HG02763 (cell line): ENCODE data around the gene ZNF513.
"Not testable (repeated sequence)": the region's sequence is repeated elsewhere in the genome, so short reads cannot be mapped to it uniquely, and the experiment has no call there.

Source experiments
- ATAC-seq: cut with Tn5 transposase; IDR thresholded peaks from one replicate; pipeline ENCODE4 v1.9.1; 2021; ENCODE audit warnings: mild to moderate bottlenecking, moderate library complexity; ENCODE audit not compliant: unreplicated experiment

The ZNF513 gene, protein sequence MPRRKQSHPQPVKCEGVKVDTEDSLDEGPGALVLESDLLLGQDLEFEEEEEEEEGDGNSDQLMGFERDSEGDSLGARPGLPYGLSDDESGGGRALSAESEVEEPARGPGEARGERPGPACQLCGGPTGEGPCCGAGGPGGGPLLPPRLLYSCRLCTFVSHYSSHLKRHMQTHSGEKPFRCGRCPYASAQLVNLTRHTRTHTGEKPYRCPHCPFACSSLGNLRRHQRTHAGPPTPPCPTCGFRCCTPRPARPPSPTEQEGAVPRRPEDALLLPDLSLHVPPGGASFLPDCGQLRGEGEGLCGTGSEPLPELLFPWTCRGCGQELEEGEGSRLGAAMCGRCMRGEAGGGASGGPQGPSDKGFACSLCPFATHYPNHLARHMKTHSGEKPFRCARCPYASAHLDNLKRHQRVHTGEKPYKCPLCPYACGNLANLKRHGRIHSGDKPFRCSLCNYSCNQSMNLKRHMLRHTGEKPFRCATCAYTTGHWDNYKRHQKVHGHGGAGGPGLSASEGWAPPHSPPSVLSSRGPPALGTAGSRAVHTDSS

DNA sequence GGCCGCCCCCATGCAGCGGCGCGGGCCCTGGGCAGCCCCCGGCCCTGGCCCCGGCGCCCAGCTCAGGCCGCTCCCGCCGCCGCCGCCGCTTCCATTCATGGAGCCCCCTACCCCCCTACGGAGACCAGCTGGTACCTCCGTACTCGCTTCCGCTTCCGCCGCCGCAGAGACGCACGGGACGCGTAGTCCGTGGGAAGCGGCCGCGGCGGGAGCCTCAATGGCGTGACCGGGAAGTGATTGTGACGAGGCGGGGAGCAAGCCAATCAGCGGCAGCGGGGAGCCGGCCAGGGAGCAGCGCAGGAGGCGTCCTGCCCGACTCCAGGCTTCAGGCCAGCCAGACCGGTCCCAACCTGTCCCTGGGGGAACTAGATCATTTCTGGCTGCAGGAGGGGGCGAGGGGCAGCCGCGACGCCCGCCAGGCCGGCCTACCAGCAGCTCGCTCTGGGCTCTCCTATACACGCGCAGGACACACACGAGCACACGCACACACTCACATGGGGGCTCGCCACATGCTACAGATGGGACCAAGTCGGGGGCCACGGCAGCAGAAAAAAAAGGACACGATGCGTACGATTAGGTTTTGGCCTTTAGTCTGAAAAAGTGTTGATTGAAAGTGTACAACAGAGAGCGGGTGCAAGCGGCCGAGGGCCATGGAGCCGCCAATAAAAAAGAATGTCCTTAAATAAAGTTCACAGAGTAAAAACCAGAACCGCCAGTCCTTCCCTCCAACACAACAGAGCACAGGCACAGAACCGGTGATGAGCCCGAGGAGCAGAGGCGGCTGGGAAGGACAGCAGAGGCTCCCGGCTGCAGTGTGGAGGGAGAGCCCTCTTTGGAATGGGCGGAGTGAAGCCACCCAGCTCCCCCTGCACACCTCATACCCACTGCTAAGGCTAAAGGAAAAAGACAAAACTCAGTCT, at the start of gene ZNF513:
Gene ZNF513 (minus strand): TSS at position 109 of the 920 bp plus-strand sequence. CDS start 208 bp downstream, outside the sequence.
- peak; percentile 86 for ATAC-seq

DNA sequence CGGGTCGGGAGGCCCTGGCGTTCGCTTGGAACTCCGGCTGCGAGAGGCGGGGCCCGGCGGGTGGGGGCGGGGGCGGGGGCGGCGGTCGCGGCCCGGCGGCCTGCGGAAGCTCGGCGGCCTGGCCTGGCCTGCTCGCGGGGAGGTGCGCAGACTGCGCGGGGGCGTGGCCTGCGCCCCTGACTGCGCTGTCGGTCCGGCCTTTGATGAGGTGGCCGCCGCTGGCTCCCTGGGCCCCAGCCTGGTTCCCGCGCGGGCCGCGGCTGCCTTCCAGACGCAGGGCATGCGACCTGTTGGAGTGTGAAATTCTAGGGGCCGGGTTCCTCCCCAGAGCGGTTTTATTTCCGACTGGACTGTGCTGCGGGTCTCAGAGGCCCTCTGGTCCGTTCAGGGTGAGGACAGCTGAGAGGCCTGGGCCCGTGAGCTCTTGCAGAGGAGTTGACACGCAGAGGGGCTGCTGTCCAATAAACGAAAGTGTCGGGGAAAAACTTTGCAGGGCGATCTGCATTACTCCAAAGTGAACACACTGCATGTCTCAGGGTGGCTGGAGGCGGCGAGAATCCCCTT, 48.5 kb upstream of the ZNF513 start:
- peak; percentile 67 for ATAC-seq

DNA sequence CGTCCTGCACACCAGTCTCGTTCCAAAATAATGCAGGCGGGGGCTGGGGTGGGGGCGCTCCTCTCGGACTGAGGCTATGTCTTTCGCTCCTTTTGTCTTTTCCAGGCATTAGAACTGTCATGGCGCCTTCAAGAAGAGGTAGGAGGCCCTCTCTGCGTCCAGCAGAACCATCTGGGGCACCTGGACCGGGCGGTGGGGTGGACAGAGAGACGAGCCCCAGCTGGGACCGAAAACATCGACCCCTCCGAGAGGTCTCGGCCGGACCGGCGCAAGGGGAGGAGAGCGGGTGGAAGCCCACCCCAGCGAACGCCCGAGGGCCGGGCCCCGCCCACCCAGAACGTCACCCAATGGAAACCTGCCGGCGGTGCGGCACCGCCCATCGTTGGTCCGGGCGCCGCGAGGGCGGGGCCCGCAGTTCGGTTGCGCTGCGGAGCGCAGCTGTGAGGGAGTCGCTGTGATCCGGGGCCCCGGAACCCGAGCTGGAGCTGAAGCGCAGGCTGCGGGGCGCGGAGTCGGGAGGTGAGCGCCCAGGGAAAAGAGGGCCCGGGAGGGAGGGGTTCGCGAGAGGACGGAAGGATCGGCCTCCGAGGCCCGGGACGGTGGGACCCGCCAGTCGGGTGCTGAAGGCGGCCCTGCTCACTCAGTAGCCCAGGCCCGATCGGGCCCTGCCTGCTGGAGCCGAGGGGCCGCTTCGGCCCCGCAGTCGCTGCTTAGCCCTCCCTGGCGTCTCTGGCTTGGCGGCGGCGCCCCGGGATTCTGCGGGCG, 47.9 kb upstream of the ZNF513 start, which contains the start of gene NRBP1:
Gene NRBP1 (plus strand): TSS at position 419 of the 765 bp plus-strand sequence. CDS start 4,643 bp downstream, outside the sequence.
- ATAC-seq: peak; percentile 90

DNA sequence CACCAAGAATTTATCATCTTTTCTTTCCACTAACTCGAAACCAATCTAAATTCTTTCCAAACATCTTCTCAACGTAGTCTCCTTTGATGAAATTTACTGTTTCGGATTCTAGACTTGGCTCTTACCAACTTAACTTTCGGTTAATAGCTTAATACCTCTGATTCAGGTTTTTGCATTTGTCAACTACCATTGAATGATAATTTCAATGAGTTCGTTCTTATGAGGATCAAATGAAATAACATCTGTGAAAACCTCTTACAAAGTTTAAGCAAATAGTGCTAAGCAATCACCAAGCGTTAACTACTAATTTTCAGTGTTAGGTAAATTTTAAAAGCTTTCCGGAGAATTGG, 47.3 kb upstream of the ZNF513 start:
- no peak for ATAC-seq

DNA sequence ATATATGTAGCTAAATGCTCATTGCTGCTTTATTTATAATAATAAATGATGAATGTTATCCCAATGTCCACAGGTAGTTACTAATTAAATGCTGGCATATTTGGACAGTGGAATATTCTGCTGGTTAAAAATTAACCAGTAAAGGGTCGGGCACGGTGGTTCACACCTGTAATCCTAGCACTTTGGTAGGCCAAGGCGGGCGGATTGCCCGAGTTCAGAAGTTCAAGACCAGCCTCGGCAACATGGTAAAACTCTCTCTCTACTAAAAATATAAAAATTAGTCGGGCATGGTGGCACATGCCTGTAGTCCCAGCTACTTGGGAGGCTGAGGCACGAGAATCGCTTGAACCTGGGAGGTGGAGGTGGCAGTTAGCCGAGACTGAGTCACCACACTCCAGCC, 44.5 kb upstream of the ZNF513 start:
- not testable (repeated sequence) for ATAC-seq

DNA sequence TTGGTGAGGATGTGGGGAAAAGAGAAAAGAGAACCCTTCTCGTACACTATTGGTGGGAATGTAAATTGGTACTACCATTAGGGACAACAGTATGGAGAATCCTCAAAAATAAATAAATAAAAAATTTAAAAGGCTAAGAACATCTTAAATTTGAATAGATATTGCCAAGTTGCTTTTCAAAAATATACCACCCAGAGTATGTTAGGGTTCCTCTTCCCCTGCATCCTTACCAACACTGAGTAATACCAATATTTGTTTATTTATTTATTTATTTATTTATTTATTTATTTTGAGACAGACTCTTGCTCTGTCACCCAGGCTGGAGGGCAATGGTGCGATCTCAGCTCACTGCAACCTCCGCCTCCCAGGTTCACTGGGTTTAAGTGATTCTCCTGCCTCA, 42.4 kb upstream of the ZNF513 start:
- no peak for ATAC-seq

DNA sequence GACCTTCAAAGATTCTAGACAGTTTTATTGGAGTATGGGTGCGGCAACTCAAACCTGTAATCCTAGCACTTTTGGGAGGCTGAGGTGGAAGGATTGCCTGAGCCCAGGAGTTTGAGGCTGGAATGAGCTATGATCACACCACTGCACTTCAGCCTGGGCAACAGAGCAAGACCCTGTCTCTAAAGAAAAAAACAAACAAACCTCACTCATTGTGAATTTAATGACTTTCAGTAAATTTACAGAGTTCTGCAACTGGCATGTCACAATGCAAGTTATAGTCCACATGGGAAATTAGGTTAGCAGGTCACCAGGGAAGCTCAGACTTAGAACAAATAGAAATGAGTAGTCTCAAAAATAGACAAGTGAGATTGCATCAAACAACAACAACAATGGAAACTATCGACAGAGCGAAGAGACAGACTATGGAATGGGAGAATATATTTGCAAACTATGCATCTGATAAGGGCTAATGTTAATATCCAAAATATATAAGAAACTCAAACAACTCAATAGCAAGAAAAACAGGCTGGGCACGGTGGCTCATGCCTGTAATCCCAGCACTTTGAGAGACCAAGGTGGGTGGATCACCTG, 41.2 kb upstream of the ZNF513 start:
- ATAC-seq: no peak

DNA sequence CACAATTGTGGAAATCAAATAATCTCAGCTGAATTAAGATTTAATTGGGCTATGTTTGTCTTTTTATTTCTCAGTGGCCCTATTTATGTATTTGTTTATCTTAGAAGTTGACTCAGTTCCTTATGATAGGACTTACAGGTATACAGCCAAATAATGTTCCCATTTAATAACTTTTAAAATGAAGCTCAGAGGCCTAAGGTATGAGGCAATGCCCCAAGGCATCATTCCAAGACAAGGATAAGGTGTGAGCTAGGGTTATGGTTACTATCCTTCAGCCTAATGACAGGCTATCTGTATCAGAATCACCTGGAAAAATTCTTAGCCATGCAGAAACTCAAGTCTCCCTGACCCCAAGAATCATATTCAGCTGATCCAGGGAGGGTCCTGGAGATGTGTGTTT, 40.5 kb upstream of the ZNF513 start:
- no peak for ATAC-seq

DNA sequence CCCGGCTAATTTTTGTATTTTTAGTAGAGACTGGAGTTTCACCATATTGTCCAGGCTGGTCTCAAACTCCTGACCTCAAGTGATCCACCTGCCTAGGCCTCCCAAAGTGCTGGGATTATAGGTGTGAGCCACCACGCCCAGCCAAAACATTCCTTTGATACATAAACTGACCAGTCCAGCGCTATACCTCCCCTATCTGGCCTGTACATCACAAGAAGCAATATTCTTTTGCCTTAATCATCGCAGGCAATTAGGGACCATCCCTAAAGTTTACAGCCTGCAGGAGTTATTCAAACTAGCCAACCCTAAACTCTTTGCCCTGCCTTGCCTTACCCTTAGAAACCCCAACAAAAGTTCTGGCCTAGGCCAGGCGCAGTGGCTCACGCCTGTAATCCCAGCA, 35.6 kb upstream of the ZNF513 start:
- no peak for ATAC-seq

DNA sequence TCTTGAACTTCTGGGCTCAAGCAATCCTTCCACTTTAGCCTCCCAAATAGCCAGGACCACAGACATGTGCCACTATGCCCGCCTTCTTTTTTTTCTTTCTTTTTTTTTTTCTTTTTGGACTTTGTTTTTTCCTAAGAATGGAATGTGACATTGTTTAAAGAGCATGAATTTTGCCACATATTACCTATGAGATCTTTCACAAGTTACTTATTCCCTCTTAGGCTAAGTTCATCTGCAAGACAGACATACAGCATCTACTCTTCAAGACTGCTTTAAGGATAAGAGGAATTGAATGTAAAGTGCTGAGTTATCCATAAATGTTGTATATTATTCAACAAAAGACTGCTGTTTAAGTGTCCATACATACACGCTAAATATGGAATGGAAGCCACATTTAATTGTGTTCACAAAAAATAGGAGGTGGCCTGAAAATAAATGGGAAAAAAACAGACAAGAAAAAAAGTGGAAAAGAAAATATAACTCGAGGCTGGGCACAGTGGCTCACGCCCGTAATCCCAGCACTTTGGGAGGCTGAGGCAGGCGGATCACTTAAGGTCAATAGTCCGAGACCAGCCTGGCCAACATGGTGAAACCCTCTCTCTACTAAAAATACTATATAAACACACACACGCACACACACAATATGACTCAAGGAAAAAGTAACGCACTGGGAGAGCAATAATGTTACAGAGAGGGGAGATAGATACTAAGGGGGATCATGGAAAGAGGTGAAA, 32.1 kb upstream of the ZNF513 start:
- ATAC-seq: no peak

DNA sequence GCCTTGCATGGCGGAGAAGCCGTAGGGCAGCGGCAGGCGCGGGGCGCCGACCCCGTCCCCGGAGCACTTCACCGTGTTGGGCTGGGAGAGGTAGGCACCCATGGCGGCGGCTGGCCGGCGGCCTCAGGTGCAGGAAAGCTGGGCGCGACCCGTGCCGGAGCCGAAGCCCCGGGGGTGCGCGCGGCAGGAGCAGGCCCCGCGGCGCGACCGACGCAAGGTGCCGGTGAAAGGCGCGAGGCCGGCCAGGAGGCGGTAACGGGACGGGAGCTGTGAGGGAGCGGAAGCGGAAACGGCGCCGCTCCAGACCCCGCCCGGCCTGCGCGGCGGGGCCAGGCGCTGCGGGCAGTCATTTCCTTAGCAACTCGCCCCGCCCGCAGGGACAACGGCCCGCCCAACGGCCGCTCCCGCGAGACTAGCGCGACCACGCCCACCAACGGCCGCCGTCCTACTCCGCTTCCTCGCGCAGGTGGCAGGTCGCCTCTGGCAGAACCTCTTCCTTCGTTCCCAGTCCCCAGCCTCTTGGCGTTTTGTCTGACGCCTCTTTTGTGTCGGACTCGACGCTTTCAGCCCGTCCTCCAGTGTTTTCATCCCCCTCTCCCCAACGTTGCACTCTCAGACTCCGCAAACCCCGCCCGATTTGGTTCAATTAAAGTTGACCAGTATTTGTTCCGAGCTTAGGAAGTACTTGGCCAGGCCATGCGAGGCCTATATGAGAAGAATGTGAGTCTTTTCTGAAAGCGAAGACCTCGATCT, 29.0 kb upstream of the ZNF513 start, which contains the start of gene PPM1G:
Gene PPM1G (minus strand): TSS at position 271 of the 753 bp plus-strand sequence. CDS start 169 bp downstream, at position 102.
- peak; percentile 94 for ATAC-seq

DNA sequence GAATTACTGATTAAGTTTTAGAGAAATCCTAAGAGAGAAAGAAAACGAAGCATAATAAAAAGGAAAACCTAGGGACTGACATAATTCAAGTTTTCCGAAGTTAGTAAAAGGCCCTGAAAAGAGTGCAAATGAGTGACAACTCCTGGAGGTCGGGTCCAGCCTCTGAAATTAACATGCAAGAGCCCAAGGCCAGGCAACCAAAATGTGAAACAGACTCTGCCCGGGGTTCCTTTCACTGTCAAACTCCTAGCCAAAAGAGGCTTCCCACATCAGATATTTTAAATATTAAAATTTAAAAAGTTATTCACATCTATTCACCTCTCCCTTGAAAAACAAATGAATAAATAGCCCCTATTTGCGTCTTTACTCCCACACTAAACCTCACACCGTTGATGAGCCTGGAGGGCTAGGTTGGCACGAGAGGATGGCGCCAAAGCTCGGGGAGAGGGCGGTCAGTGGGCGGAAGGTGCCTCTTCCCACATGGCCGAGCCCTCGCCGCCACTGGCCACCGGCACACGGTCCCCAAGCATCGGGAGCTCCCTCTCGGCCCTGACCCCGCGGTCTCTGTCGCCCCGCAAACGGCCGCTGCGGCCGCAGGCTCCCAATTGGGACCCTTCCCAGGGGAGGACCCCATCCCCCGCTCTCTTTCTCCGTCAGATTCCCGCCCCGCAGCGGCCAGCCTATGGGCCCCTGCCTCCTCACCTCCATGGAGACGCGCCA, 28.2 kb upstream of the ZNF513 start:
- peak; percentile 23 for ATAC-seq

DNA sequence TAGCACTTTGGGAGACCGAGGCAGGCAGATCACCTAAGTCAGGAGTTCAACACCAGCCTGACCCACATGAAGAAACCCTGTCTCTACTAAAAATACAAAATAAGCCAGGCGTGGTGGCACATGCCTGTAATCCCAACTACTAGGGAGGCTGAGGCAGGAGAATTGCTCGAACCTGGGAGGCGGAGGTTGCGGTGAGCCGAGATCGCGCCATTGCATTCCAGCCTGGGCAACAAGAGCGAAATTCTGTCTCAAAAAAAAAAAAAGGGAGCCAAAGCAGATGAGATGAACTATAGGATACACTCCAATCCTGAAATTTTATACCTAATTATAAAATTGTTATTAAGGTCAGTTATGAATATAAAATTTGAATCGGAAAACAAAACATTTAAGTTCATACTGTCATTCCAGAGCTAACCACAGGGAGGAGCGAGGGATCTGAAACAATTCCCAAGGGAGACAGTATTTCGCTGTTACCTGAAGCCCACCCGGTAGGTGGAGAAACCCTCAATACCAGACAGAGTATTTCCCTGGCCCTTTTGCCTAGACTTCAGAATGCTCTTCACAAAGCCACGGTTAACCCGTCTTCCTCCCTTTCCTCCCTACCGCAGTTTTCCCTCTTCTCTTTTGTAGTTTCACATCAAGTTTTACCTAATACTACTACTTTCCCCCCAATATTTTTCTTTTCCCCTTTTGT, 27.4 kb upstream of the ZNF513 start:
- no peak for ATAC-seq

DNA sequence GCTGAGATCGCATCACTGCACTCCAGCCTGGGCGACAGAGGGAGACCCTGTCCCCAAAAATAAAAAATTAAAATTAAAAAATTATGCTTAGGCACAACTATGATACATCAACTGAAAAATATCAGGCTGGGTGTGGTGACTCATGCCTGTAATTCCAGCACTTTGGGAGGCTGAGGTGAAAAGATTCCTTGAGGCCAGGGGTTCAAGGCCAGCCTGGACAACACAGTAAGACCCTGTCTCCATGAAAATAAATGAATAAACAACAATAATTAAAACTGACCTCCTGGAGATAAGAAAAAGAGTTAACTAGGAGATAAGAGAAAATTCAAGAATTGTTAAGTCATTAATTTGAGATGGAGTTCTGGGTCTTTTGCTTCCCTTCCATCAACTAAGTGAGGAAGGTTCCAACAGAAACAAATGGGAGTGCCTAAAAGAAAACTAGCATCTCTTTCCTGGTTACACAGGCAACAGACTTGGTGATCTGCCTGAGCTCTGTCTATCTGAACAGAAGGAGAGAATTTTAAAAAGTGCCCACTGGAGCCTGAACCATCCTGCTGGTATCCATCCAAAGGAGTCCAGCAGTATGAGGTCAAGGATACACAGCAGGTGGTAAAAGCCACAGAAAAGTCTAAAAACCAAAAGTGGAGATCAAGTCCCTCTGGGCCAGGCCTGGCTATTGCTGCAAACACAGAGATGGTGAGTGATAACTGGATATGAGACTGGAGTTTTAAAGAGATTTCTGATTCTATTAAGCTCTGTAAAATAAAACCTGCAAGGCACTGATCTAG, 20.0 kb upstream of the ZNF513 start:
- no peak for ATAC-seq

DNA sequence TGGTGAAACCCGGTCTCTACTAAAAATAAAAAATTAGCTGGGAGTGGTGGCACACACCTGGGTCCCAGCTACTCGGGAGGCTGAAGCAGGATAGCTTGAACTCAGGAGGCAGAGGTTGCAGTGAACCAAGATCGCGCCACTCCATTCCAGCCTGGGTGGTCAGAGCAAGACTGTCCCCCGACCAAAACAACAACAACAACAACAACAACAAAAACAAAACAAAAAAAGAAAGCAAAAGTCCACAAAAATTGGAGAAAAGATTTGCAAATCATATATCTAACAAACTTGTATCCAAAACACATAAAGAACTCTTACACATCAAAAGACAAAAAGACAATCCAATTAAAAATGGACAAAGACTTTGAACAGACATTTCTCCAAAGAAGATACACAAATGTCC, 18.4 kb upstream of the ZNF513 start:
- no peak for ATAC-seq

DNA sequence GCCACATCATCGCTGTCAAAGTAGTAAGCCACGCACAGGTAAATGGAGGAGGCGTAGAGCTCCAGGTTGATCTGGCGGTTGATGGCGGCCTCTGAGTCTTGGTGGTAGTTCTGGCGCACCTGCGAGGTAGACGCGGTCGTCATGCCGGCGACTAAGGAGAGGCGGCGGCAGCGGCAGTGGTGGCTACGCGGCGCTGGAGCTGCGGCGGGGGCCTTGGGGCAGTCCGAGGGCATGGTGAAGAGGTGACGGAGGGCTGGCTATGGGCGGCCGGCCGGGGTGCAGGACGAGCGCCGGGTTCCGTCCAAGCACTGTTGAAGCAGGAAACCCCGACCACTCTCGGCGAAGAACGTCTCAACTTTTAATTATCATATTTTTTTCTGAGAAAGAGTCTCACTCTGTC, 12.7 kb upstream of the ZNF513 start:
- ATAC-seq: no peak
